ENCODE data around the gene RPL18A.

RPL18A gene

DNA sequence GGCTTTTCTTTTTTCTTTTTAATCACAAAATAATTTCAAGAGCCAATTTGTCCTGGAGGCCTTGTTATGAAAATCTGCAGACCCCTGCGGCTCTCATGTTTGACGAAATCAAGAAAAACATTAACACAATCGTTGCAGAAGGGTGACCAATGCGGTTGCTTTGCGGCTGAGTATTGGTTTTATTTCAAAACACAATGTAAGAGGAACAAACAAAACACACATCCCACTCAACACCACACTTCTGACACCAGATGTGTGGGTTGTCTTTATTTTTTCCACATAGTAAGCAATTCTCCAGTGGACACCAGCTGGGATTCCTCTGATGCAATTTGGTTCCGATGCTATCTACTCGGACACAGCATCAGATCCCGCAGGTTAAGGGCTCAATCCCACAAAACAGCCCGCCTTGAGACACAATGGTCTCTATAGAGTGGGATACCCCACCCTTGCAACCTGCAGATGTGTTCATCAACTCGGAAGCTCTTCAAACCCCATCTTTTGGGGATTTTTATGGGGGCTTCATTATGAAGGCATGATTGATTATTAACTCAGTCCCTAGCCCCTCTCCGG lies 51.2 kb downstream of the RPL18A start:
- no peak for DNase-seq

Data from NCI-H2227 treated with DMSO at 0.1 percent for 48 hours (cell line).